Ammon's horn (tissue), 1 donor: ENCODE measurements around the gene SLC16A6.
"Not testable (repeated sequence)": the region's sequence is repeated elsewhere in the genome, so short reads cannot be mapped to it uniquely, and the experiment has no call there.

Source experiments
- DNase-seq: peaks from one replicate; pipeline ENCODE4 v3.0.0-alpha.2; 2016; ENCODE audit warnings: low spot score

SLC16A6 gene

GRCh38 chr17:68290955-68291835 lies at the start of gene SLC16A6, which contains the start of gene ARSG:
Gene SLC16A6 (minus strand): TSS chr17:68291127. CDS start chr17:68278320, 12,807 bp downstream.
Gene ARSG (plus strand): TSS chr17:68291495. CDS start chr17:68307494, 15,999 bp downstream.
- peak; percentile 63 for DNase-seq

DNA sequence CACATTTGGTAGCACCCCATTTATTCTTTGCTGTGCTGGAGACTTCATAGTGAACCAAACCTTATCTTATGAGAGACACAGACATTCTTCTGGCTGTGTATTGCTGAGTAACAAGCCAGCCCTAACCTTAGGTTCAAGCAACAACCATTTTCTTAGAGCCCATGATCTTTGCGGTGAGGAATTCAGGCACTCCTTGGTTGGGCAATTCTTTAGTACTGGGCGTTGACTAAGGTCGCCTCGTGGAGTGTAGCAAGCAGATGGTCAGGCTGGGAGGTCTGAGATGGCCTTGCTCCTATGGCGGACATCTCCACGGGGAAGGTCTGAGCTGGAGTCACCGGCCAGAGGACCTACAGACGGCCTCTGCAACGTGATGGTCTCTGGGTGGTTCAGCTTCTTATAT lies 43.5 kb upstream of the SLC16A6 start:
- DNase-seq = no peak

GRCh38 chr17:68331932-68332331 lies 41.0 kb upstream of the SLC16A6 start:
- not testable (repeated sequence) for DNase-seq

GRCh38 chr17:68329331-68329730 lies 38.4 kb upstream of the SLC16A6 start:
- no peak for DNase-seq

- no peak for DNase-seq
Observed at GRCh38 chr17:68328676-68329075, 37.7 kb upstream of the SLC16A6 start.

GRCh38 chr17:68327823-68328557 lies 37.1 kb upstream of the SLC16A6 start:
- no peak for DNase-seq

GRCh38 chr17:68326681-68327080 lies 35.8 kb upstream of the SLC16A6 start:
- no peak for DNase-seq

DNA sequence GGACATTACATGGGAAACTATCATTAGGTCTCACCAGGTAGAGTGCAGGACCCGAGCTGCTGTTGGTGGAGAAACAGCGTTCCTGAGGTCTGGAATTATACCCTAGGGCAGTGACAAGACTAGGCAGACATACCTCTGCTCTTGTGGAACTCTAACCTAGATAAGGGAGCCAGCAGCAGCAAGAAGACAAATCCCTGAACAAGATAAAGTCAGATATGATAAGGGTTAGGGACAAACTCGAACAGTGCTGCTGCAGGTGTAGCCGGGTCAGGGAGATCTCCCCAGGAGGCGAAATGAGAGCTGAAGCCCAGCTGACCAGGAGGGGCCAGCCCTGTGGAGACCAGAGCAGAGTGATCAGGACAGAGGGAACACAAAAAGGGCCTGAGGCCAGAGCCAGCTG lies 35.0 kb upstream of the SLC16A6 start:
- DNase-seq = no peak

- DNase-seq = no peak
Observed at GRCh38 chr17:68324654-68325336, 33.9 kb upstream of the SLC16A6 start.

GRCh38 chr17:68324114-68324513 lies 33.2 kb upstream of the SLC16A6 start:
- no peak for DNase-seq

DNA sequence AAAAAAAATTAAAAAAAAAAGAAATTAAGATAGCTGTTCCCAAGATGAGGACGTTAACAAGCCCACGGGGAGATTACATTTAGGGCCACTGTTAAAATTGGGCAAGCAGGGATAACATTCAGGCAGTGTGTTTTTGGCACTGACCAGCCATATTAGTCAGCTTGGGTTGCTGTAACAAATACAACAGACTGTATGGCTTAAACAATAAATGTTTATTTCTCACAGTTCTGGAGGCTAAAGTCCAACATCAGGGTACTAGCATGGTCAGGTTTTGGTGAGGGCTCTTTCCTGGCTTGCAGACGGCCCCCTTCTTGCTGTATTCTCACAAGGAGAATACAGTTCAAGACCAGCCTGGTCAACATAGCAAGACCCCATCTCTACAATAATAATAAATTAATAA lies 31.7 kb upstream of the SLC16A6 start:
- no peak for DNase-seq

DNA sequence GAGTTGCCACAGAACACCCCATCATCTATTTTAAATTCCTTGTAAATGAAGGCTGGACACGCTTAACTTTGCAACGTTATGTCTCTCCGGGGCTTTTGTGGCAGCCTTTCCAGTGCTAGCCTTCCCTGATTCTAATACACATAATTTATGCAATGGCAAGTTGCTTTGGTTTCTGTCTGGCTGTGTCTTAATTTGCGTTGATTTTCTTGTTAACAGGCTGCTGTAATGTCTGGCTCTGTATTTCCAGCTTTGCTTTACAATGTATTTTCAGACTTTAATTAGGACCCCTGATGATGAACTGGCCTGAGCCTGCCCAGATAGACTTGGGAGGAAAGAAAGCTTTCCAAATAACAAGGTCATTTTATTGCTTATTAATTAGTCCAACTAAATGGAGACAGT lies 30.6 kb upstream of the SLC16A6 start:
- DNase-seq = no peak

DNA sequence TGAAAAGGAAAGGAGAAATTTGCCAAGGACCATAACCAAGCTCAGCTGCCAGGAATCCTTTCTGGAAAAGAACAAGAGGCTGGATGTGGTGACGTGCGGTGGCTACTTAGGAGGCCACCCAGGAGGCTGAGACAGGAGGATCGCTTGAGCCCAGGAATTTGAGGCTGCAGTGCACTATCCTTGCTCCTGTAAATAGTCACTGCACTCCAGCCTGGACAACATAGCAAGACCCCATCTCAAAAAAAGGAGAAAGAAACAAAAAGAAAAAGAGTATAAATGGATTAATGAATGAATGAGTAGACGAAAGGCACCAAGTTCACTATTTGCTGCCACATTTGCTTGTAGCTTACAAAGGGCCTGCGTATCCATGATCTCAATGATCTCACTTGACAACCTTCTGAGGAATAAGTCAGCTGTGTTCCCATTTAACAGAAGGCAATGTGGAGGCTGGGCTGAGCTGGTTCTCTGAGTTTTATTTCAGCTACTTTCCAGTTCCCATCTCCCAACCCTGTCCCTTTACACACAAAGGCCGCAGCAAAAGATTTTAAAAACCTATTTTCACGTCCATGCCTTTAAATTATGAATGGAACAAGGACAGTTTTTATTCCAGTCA lies 30.1 kb upstream of the SLC16A6 start:
- DNase-seq = no peak

- no peak for DNase-seq
Observed at GRCh38 chr17:68320311-68320865, 29.5 kb upstream of the SLC16A6 start.

GRCh38 chr17:68319410-68320162 lies 28.7 kb upstream of the SLC16A6 start:
- no peak for DNase-seq

DNA sequence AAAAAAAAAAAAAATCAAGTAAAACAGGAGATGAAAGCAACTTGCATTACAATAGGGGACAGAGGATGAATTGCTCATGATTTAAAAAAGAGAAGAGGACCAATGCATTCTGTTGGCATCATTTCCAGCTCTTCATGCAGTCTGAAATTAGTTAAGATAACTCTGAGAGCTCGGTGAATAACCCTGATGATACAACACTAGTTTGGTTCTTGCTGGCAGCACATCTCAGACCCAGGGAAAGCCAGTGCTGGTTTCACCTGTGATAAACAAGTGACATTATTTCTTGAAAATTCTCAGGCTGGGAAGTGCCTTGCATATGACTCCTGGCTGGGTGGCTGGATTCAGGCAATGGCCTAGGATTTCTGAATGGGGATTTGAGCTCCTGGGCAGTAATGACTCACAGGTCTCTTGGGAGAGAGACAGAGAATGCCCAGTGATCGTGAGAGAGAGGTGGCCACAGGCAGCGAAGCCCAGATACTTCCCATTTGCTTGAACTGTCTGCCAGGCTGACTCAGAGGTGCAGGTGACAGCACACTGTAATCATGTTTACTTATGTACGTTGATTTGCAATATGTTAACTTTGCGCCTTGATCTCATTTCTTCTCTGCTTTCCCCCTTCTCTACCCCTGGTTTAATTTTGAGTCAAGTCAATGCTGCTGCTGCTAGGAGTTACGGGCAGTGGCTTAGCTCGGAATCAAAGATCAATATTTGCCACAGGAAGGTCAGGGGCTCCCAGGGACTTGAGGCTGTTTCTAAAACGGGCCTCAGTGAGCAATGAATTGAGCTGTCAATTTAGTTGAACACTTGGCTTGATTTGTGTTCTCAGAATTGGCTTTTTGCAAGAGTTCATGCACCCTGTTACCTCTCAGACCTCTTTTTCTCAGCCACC lies 27.4 kb upstream of the SLC16A6 start:
- no peak for DNase-seq

DNA sequence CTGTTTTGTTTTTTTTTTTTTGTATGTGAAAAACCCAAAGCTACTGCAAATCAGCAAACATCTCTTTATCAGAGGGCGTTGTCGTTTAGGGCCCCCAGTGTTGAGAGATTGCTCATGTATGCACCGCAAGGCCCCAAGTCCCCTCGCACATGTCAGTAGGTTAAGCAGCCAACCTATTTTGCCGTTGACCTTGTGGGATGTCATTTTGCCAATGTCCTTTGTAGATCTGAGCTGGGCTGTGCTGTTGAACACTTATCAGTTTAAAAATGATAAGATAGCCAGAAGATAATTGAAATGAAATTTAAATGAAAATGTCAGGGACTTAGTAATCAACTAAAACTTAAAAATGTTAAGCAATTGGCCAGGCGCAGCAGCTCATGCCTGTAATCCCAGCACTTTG lies 26.5 kb upstream of the SLC16A6 start:
- no peak for DNase-seq

DNA sequence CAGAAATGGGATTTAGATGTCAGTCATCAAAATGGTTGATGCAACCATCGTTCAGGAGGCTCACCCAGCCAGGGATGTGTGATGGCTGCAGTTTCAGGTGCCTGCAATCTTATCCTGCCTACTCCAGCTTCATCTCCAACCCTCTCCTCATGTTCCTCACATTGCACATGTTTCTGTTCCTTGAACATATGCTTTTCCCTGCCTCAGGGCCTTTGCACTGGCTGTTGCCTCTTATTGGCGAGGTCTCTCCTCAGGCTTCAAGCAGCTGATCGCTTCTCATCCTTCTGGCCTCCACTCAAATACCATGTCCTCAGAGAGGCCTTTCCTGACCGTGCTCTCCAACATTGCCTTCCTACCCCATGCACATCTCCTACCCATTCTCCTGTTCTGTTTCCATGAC lies 25.0 kb upstream of the SLC16A6 start:
- no peak for DNase-seq

- peak; percentile 31 for DNase-seq
Observed at GRCh38 chr17:68314916-68315535, 24.1 kb upstream of the SLC16A6 start.

- no peak for DNase-seq
Observed at GRCh38 chr17:68310152-68310551, 19.2 kb upstream of the SLC16A6 start.
